Testis (tissue), 3 donors: ENCODE data around the gene AGFG2. TPM values are rescaled to one million over a fixed set of nuclear protein-coding genes. Genes with fewer than 3 reads are reported as not detected.

Source experiments
- DNase-seq: peaks from one replicate; pipeline ENCODE4 v3.0.0-alpha.2; 2019
- H3K27ac ChIP-seq, 2 donors: fragments of 200-600 bp; sonication (generic); one replicate each; pipeline ENCODE4 v1.5.1; 2019
- H3K27me3 ChIP-seq: fragments of 200-600 bp; sonication (generic); one replicate; pipeline ENCODE4 v1.5.1; 2019
- H3K36me3 ChIP-seq: fragments of 200-600 bp; sonication (generic); one replicate; pipeline ENCODE4 v1.5.1; 2017; ENCODE audit warnings: low read depth; ENCODE audit errors: missing control alignments
- H3K4me1 ChIP-seq: fragments of 200-600 bp; sonication (generic); one replicate; pipeline ENCODE4 v1.5.1; 2019
- H3K4me3 ChIP-seq, 2 donors: fragments of 200-600 bp; sonication (generic); one replicate each; pipeline ENCODE4 v1.5.1; 2017 to 2019
- H3K9me3 ChIP-seq: fragments of 200-600 bp; sonication (generic); one replicate; pipeline ENCODE4 v1.5.1; 2017
- POLR2A ChIP-seq: fragments of 450-650 bp; IDR thresholded peaks from one replicate; pipeline ENCODE4 v1.6.1; 2017; ENCODE audit warnings: antibody characterized with exemption, mild to moderate bottlenecking, moderate library complexity
- WGBS, 2 donors: methylation state at CpG; one replicate each; pipeline ENCODE4 v1.1.5; 2018; 5-methylcytosine and 5-hydroxymethylcytosine counted together
- intact Hi-C: fragments of 100-400 bp; cut with DNase I; formaldehyde crosslinking; loops from one replicate; pipeline ENCODE4 v1.15.1; 2023; ENCODE audit warnings: low total_unique reads
- polyA plus RNA-seq: library from polyadenylated mRNA; stranded (reverse); fragments of 350-450 nt; fragmentation: Illumina TruSeq; extraction: RNeasy Lipid Tissue Mini Kit (QIAGEN cat#74804); gene quantifications from one replicate; pipeline ENCODE4 v1.2.3, GENCODE V29; 2014; ENCODE audit warnings: low read depth, low replicate concordance; ENCODE audit not compliant: insufficient read depth
- total RNA-seq, 2 donors: library from RNA; depleted of rRNA; stranded (reverse); fragments of >200 nt; gene quantifications; one replicate each; pipeline ENCODE4 v1.2.3, GENCODE V29; 2016
- TF ChIP-seq, protein P1 (sequence below), 3 experiments: fragments of 450-650 bp in 2 of 3; fragments of 200-600 bp in 1 of 3; sonication (generic) in 1 of 3; IDR thresholded peaks; one replicate each; pipeline ENCODE4 v1.5.1; 2016 to 2019; ENCODE audit warnings: antibody characterized with exemption in 3 of 3, mild to moderate bottlenecking in 2 of 3, moderate library complexity in 1 of 3

Gene AGFG2
- total and polyA plus RNA-seq, 3 donors from 2014 or later, result 51.4 to 67.2 (median 62.0) TPM

DNA sequence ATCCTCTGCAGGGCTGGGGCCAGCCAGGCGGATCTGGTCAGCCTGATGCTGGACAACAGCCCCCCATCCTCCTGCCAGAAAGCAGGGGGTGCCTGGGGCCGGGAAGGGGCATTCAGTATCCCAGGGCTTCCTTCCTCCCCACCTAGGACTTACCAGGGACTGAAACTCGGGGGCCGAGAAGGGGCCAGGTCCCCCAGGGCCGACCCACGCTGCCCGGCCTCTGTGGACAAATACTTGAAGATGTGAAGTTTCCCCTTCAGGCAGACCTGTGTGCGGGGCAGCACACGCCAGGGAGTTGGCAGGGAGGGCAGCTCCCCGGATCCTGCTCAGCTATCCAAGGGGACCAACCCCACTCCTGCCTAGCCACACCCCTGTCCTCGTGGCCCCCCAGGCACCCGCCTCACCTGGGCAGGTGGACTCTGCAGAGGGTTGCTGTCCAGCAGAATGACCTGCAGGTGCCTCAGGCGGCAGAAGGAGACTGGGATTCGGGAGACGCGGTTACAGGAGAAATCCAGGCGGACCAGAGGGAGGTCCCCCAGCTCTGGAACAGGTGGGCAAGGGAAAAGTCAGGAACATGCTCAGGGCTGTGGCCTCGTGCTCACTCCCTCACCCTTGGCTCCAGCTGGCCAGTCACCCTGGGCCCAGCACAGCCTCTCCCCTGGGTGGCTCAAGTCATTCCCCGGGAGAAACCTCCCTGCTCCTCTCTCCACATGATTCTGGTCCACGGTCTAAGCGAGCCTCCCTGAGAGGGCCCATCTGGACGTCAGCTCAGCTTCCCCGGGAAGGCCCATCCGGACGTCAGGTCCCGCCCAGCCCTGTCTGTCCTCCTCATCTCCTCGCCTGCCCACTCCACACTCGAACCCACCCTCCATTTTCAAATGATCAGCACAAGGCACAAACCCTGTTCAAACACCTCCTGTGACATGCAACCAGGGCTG is 39.5 kb downstream of the AGFG2 start:
- DNase-seq, result no peak
- 88 to 94% methylated on average over 19 to 28 of the region's 28 CpGs for WGBS, 2 donors
- H3K4me3 ChIP-seq, result no peak overlapping the region
- H3K36me3 ChIP-seq, result no peaks in the 10 kb centered on the region
- peaks cover 15% of the 10 kb centered on the region for H3K4me1 ChIP-seq
- H3K9me3 ChIP-seq, result no peaks in the 10 kb centered on the region
- H3K27ac ChIP-seq, result no peak overlapping the region
- H3K27me3 ChIP-seq, result no peaks in the 10 kb centered on the region
- no peak for TF ChIP-seq POLR2A
- TF ChIP-seq, protein P1, sequence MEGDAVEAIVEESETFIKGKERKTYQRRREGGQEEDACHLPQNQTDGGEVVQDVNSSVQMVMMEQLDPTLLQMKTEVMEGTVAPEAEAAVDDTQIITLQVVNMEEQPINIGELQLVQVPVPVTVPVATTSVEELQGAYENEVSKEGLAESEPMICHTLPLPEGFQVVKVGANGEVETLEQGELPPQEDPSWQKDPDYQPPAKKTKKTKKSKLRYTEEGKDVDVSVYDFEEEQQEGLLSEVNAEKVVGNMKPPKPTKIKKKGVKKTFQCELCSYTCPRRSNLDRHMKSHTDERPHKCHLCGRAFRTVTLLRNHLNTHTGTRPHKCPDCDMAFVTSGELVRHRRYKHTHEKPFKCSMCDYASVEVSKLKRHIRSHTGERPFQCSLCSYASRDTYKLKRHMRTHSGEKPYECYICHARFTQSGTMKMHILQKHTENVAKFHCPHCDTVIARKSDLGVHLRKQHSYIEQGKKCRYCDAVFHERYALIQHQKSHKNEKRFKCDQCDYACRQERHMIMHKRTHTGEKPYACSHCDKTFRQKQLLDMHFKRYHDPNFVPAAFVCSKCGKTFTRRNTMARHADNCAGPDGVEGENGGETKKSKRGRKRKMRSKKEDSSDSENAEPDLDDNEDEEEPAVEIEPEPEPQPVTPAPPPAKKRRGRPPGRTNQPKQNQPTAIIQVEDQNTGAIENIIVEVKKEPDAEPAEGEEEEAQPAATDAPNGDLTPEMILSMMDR (IDR thresholded peaks at IDR 0.05), result no peak
- intact Hi-C loops, result no loop called here

DNA sequence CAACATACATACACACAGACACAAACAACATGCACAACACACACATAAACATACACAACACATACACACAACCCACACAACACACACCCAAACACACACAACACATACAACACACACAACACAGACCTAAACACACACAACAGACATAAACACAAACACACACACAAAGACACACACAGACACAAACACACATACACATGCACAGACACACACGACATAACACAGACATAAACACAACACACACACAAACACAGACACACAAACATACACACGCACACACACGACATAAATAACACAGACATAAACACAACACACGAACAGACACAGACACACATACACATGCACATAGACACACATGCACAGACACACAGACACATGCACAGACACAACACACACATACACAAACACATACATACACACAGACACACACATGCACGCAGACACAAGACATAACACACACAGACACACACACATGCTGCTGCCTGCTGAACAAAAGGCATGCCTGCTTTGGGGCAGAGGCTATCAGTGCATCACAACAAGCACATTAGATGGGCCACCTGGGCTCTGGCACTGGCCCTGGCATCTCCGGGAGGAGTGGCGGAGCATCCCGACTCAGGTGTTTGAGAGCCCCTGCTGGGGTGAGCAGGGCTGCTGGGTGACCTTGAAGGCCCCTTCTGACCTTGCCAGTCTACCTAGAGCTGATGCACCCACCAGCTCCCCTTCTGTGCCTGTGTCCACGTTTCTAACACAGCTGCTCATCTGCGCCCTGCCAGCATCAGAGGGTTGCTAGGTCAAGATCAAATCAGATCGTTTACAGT is 41.7 kb downstream of the AGFG2 start:
- Histone ChIP-seq H3K27me3 (no peaks in the 10 kb centered on the region), H3K36me3 (no peaks in the 10 kb centered on the region), H3K27ac (no peak overlapping the region), H3K4me3 (no peak overlapping the region), H3K9me3 (no peaks in the 10 kb centered on the region), H3K4me1 (peaks cover 31% of the 10 kb centered on the region)
- intact Hi-C loops, result no loop called here
- TF ChIP-seq, protein P1 (IDR thresholded peaks at IDR 0.05), result no peak
- no peak for TF ChIP-seq POLR2A
- 75 to 86% methylated on average over 9 to 11 of the region's 11 CpGs for whole genome bisulfite sequencing, 2 donors
- DNase-seq, result no peak

DNA sequence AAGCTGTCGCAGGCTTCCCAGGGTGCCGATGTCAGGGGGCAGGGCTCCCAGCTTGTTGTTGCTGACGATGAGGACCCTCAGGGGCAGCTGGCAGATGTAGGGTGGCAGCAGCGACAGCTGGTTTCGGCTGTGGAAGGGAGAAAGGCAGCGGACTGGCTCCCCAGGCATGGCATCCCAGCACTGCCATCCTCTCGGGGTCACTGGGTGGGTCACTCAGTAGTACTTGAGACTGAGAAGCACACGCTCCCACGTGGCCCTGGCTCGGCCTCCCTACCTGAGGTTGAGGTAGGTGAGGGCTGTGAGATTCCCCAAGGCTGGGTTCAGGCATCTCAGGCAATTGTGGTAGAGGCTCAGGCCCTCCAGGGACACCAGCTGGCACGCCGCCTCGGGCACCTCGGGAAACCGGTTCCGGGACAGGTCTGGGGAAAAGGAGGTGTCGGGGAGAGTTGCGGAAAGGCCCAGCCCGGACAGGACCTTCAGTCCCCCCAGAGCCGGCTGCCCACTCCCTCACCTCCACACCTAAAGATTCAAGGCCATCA is 43.1 kb downstream of the AGFG2 start:
- DNase-seq, result no peak
- H3K36me3 ChIP-seq, result no peaks in the 10 kb centered on the region
- 78% methylated on average over 20 of the region's 20 CpGs; no CpG with 5 or more reads in 1 of the 2 donors for WGBS, 2 donors

DNA sequence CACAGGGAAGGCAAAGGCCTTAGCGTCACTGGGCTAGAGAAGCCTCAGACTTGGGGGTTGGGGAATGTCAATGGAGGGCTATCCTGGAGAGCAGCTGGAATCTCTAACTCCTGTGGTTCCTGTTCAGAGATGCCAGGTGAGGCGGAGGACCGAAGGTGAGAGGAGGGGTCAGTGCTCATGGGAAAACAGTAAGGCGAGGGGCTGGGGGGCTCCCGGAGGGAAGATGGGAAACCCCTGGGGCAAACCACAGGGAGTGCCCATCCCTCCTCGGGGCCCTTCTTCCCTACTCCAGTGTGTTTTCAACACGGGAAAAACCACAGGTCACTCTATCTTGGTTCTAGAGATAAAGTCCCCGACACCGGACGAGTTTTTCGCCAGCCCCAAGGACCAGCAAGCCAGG is 43.6 kb downstream of the AGFG2 start:
- TF ChIP-seq, protein P1 (IDR thresholded peaks at IDR 0.05), result no peak
- no peak for TF ChIP-seq POLR2A
- H3K27me3 ChIP-seq, result no peaks in the 10 kb centered on the region
- 59 to 62% methylated on average over 11 of the region's 11 CpGs for WGBS, 2 donors
- intact Hi-C loops, result loop anchor here (1.0 kb wide), 1 partner anchor 36 kb away; no protein-coding TSS in a partner anchor
- no peaks in the 10 kb centered on the region for H3K36me3 ChIP-seq
- H3K9me3 ChIP-seq, result no peaks in the 10 kb centered on the region
- DNase-seq, result no peak
- H3K27ac ChIP-seq, result peak overlapping the region; percentile 96 to 99
- peaks cover 31% of the 10 kb centered on the region for H3K4me1 ChIP-seq
- H3K4me3 ChIP-seq, result no peak overlapping the region

More for the DNA sequence above, 43.1 kb downstream of the AGFG2 start:
- intact Hi-C loops, result loop anchor here (1.0 kb wide), 1 partner anchor 36 kb away; no protein-coding TSS in a partner anchor
- Histone ChIP-seq H3K27me3 (no peaks in the 10 kb centered on the region), H3K9me3 (no peaks in the 10 kb centered on the region), H3K4me1 (peaks cover 31% of the 10 kb centered on the region), H3K4me3 (no peak overlapping the region), H3K27ac (peak overlapping the region; percentile 96 to 99)
- no peak for TF ChIP-seq POLR2A
- TF ChIP-seq, protein P1 (IDR thresholded peaks at IDR 0.05), result no peak
